OCI-LY7 (cell line): Measurements from ENCODE around the gene PSTPIP2. TPM values are rescaled to one million over a fixed set of nuclear protein-coding genes. Genes with fewer than 3 reads are reported as not detected.

Source experiments
- BruUV-seq: library from RNA; stranded (reverse); fragments of 400-500 nt; replicated peaks from 2 replicates; lab custom pipeline; 2021; lab: Mats Ljungman, UMichigan
- CTCF ChIA-PET: fragments of 300-600 bp; sonication (Branson Sonifier 250); formaldehyde crosslinking; loops from one replicate; lab custom pipeline; 2022; ENCODE audit warnings: antibody characterized with exemption; ENCODE audit not compliant: unreplicated experiment; lab: Charles Lee
- POLR2A ChIA-PET: fragments of 300-600 bp; sonication (Branson Sonifier 250); formaldehyde crosslinking; loops from one replicate; lab custom pipeline; 2022; ENCODE audit warnings: antibody characterized with exemption; lab: Charles Lee
- DNase-seq: peaks from one replicate; pipeline ENCODE4 v3.0.0-alpha.2; 2015; ENCODE audit warnings: low spot score
- H2AFZ ChIP-seq: fragments of 200-600 bp; sonication (generic), shearing (Covaris generic); 2 replicates; pipeline ENCODE4 v1.6.1; 2014; ENCODE audit warnings: mild to moderate bottlenecking, antibody characterized with exemption, low read length, moderate library complexity
- H3K27ac ChIP-seq: fragments of 200-600 bp; sonication (generic); 2 replicates; pipeline ENCODE4 v1.5.1; 2014; ENCODE audit warnings: mixed run types, low read depth, mild to moderate bottlenecking, moderate library complexity, low read length, inconsistent platforms; ENCODE audit not compliant: poor library complexity, severe bottlenecking
- H3K36me3 ChIP-seq: fragments of 200-600 bp; sonication (generic); 2 replicates; pipeline ENCODE4 v1.6.1; 2014; ENCODE audit warnings: mild to moderate bottlenecking, antibody characterized with exemption, low read length, moderate library complexity, mixed read lengths; ENCODE audit not compliant: insufficient read depth
- H3K4me1 ChIP-seq: fragments of 200-600 bp; sonication (generic); 2 replicates; pipeline ENCODE4 v1.5.1; 2014; ENCODE audit warnings: mild to moderate bottlenecking, low read length; ENCODE audit not compliant: insufficient read depth, poor library complexity, severe bottlenecking
- H3K4me2 ChIP-seq: fragments of 200-600 bp; sonication (generic); 2 replicates; pipeline ENCODE4 v1.6.1; 2014; ENCODE audit warnings: mild to moderate bottlenecking, low read length
- H3K4me3 ChIP-seq: fragments of 200-600 bp; sonication (generic); 2 replicates; pipeline ENCODE4 v1.5.1; 2014; ENCODE audit warnings: mild to moderate bottlenecking, low read depth, low read length; ENCODE audit not compliant: poor library complexity, severe bottlenecking
- H3K79me2 ChIP-seq: fragments of 200-600 bp; sonication (generic); 2 replicates; pipeline ENCODE4 v1.6.1; 2016; ENCODE audit warnings: low read depth, mild to moderate bottlenecking, low read length, moderate library complexity, mixed read lengths; ENCODE audit not compliant: insufficient read depth
- H3K9me2 ChIP-seq: fragments of 200-600 bp; sonication (generic); 2 replicates; pipeline ENCODE4 v1.6.1; 2016; ENCODE audit warnings: mild to moderate bottlenecking, low read length, mixed read lengths; ENCODE audit not compliant: insufficient read depth
- H3K9me3 ChIP-seq: fragments of 200-600 bp; sonication (generic); 2 replicates; pipeline ENCODE4 v1.6.1; 2014; ENCODE audit warnings: mild to moderate bottlenecking, mixed run types, low read length, mixed read lengths
- H4K20me1 ChIP-seq: fragments of 200-600 bp; sonication (generic); 2 replicates; pipeline ENCODE4 v1.6.1; 2014; ENCODE audit warnings: mild to moderate bottlenecking, antibody characterized with exemption, low read length, moderate library complexity, mixed read lengths; ENCODE audit not compliant: insufficient read depth
- EZH2phosphoT487 ChIP-seq: fragments of 200-600 bp; sonication (generic); IDR thresholded peaks from 2 replicates; pipeline ENCODE4 v1.6.1; 2018; ENCODE audit warnings: low read depth, borderline replicate concordance, mild to moderate bottlenecking, mixed run types, antibody characterized with exemption, low read length, moderate library complexity, mixed read lengths
- intact Hi-C: fragments of 100-400 bp; cut with micrococcal nuclease; formaldehyde crosslinking; loops from one replicate; pipeline ENCODE4 v1.10.0; 2022; ENCODE audit not compliant: unreplicated experiment
- total RNA-seq, 2 experiments: library from RNA; depleted of rRNA in 1 of 2; stranded (reverse); fragments of >200 nt in 1 of 2; shearing (Covaris generic) in 1 of 2; gene quantifications; 2 replicates each; pipeline ENCODE4 v1.2.3, GENCODE V29; 2014 to 2022
- TF ChIP-seq, protein P1 (sequence below): fragments of 200-600 bp; sonication (generic); conservative IDR thresholded peaks from 2 replicates; pipeline ENCODE4 v1.5.1; 2014; ENCODE audit warnings: mild to moderate bottlenecking, antibody characterized with exemption, low read length, moderate library complexity, mixed read lengths

Gene PSTPIP2
- total RNA-seq, 2 experiments from 2014 or later, result not detected

DNA sequence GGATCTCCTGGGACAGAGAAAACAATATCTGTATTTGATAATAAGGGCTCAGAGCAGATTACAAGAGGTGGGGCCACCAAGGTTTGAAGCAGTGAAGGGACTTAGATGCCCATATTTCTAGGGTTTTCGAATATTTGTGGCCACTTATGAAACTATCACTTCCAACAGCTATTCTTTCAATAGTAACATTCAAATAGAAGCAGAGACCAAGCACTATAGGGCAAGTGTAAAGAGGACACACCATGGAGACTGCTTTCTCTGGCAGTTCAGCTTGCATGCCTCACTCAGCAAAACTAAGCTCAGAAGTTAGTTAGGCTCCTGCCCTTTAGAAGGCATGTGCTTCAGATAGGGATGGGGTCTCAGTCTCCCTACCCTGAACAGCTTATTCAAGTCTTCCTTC is 10.3 kb downstream of the PSTPIP2 start:
- no TSS peak for BruUV-seq
- Histone ChIP-seq H3K79me2 (no peaks in the 10 kb centered on the region), H3K27ac (no peak overlapping the region), H3K9me2 (no peaks in the 10 kb centered on the region), H3K36me3 (no peaks in the 10 kb centered on the region), H3K4me1 (no peaks in the 10 kb centered on the region), H2AFZ (no peak overlapping the region), H4K20me1 (no peaks in the 10 kb centered on the region), H3K4me3 (no peak overlapping the region), H3K4me2 (no peak overlapping the region), H3K9me3 (no peaks in the 10 kb centered on the region)
- ChIA-PET CTCF (no interaction called here), POLR2A (no interaction called here)
- TF ChIP-seq EZH2phosphoT487, result no peak
- TF ChIP-seq, protein P1, sequence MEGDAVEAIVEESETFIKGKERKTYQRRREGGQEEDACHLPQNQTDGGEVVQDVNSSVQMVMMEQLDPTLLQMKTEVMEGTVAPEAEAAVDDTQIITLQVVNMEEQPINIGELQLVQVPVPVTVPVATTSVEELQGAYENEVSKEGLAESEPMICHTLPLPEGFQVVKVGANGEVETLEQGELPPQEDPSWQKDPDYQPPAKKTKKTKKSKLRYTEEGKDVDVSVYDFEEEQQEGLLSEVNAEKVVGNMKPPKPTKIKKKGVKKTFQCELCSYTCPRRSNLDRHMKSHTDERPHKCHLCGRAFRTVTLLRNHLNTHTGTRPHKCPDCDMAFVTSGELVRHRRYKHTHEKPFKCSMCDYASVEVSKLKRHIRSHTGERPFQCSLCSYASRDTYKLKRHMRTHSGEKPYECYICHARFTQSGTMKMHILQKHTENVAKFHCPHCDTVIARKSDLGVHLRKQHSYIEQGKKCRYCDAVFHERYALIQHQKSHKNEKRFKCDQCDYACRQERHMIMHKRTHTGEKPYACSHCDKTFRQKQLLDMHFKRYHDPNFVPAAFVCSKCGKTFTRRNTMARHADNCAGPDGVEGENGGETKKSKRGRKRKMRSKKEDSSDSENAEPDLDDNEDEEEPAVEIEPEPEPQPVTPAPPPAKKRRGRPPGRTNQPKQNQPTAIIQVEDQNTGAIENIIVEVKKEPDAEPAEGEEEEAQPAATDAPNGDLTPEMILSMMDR, result no peak
- no peak for DNase-seq
- intact Hi-C loops, result no loop called here

DNA sequence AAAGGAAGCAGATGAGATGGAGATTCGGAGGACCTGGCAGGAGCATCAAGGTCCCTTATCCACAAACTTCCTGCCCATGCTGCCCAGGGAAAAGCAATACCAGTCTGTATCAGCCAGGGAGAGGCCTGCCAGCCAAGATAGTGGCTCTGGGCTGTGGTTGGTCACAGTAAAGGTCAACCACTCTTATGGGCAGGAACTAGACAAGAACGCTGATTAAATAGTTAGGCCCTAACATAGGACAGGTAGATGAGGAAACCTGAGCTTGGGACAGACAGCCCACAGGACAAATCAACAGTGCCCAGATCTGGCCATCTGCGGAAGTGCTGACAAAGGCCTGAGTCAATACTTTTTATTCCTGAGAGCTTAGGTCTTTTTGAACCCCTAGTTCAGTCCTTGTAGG is 10.7 kb downstream of the PSTPIP2 start:
- no peaks in the 10 kb centered on the region for H3K9me2 ChIP-seq
- intact Hi-C loops, result no loop called here
- no TSS peak for BruUV-seq
- no peaks in the 10 kb centered on the region for H4K20me1 ChIP-seq
- TF ChIP-seq, protein P1, result no peak
- TF ChIP-seq EZH2phosphoT487, result no peak
- POLR2A ChIA-PET, result no interaction called here
- no peaks in the 10 kb centered on the region for H3K4me1 ChIP-seq
- H3K4me2 ChIP-seq, result no peak overlapping the region
- CTCF ChIA-PET, result no interaction called here
- H3K4me3 ChIP-seq, result no peak overlapping the region
- H2AFZ ChIP-seq, result no peak overlapping the region
- DNase-seq, result no peak
- H3K79me2 ChIP-seq, result no peaks in the 10 kb centered on the region
- H3K27ac ChIP-seq, result no peak overlapping the region
- no peaks in the 10 kb centered on the region for H3K36me3 ChIP-seq
- H3K9me3 ChIP-seq, result no peaks in the 10 kb centered on the region

DNA sequence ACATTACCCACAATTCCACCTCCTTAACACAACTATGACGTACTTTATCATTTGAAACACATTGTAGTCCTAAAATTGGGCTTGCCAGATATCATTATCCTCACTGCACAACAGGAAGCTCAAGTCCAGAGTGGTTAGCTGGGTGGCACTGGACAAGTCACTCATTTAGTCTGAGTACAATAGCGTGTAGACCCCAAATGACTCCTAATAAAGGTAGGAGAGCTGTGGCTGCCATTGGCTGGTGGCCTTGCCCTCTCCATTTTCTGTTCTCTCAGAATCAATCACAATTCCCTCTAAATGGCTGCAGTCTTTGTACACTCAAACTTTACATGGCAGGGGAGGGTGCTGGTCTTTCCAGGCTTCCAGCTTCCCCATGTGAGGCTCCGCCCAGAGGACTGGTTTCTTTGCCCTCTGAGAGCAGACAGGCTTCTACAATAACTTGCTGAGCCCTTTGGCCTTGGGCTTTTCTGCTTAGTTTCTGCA is 11.7 kb downstream of the PSTPIP2 start:
- Histone ChIP-seq H3K4me2 (no peak overlapping the region), H3K9me3 (no peaks in the 10 kb centered on the region), H3K36me3 (no peaks in the 10 kb centered on the region), H2AFZ (no peak overlapping the region), H3K4me3 (no peak overlapping the region), H3K79me2 (no peaks in the 10 kb centered on the region), H4K20me1 (no peaks in the 10 kb centered on the region), H3K27ac (no peak overlapping the region), H3K9me2 (no peaks in the 10 kb centered on the region), H3K4me1 (no peaks in the 10 kb centered on the region)
- ChIA-PET POLR2A (interaction anchor here (0.5 kb wide), 1 partner anchor 1308 kb away, joined by 3 read pairs; no protein-coding TSS in a partner anchor), CTCF (no interaction called here)
- intact Hi-C loops, result no loop called here
- no peak for DNase-seq
- no peak for TF ChIP-seq EZH2phosphoT487
- TF ChIP-seq, protein P1, result no peak
- BruUV-seq, result no TSS peak
